Stimulated activated effector memory CD8-positive, alpha-beta T cell treated with anti-CD3 and anti-CD28 coated beads, Interleukin-12 subunit alpha, Interleukin-12 subunit beta, amount 100 ng/mL, for 72 hours (primary cell): ENCODE measurements around the gene NFIA.

ENCODE experiments used
- ATAC-seq: fragments of 150-1000 bp; cut with Tn5 transposase; 2 replicates; pipeline ENCODE4 v1.10.0; 2021
- DNase-seq, 2 donors: peaks; one replicate each; pipeline ENCODE4 v3.0.0; 2021 to 2022; ENCODE audit warnings: low spot score in 2 of 2
- H3K27ac Mint-ChIP-seq: one replicate; pipeline ENCODE4 v1.8.0; 2022; ENCODE audit warnings: mild to moderate bottlenecking, mixed read lengths
- H3K36me3 Mint-ChIP-seq: one replicate; pipeline ENCODE4 v1.8.0; 2022; ENCODE audit warnings: mild to moderate bottlenecking, mixed read lengths
- H3K4me1 Mint-ChIP-seq: one replicate; pipeline ENCODE4 v1.8.0; 2022; ENCODE audit warnings: mixed read lengths
- H3K4me3 Mint-ChIP-seq: one replicate; pipeline ENCODE4 v1.8.0; 2022; ENCODE audit warnings: mild to moderate bottlenecking, mixed read lengths
- H3K9me3 Mint-ChIP-seq: one replicate; pipeline ENCODE4 v1.8.0; 2022; ENCODE audit warnings: mixed read lengths

The NFIA gene

DNA sequence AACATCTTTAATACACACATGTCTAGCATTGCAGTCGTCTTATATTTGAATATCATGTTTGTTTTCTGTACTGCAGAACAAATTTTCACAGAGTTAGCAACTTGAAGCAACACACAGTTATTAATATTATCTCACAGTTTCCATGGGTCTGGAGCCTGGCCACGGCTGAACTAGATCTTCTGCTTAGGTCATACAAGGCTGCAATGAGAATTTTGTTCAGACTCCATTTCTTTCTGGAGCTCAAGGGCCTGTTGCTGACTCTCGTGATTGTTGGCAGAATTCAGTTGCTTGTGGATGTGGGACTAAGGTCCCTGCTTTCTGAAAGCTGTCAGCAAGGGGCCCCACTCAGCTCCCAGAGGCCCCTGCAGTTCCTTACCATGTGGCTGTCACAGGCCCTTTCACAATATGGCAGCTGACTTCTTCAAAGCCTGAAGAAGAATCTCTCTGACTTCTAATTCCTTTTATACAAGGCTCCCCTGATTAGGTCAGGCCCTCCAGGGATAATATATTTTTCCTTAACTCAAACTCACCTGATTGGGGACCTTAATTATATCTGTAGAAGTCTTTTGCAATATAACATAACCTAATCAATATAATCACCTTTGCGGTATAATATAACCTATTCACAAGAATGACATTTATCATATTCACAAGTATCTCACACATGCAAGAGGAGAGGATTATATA lies 296.3 kb downstream of the NFIA start:
- no peaks in the 10 kb centered on the region for H3K4me1 Mint-ChIP-seq
- H3K4me3 Mint-ChIP-seq, result no peak overlapping the region
- DNase-seq, result no peak
- no peaks in the 10 kb centered on the region for H3K36me3 Mint-ChIP-seq
- no peak overlapping the region for H3K27ac Mint-ChIP-seq
- H3K9me3 Mint-ChIP-seq, result no peaks in the 10 kb centered on the region
- ATAC-seq, result no peak

DNA sequence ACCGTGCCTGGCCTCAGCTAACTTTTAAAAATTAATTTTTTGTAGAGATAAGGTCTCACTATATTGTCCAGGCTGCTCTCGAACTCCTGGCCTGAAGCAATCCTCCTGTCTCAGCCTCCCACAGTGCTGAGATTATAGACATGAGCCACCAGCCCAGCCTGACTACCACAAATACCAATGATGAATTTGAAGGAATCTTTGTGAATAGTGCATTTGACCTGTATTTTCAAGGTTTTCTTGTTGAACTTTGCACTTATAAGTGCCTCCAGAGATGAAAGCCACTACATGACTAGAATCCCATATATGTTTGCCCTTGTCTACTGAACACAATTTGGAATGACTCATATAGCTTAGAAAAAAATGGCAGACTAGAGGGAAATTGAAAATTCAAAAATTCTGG lies 297.3 kb downstream of the NFIA start:
- Mint-ChIP-seq H3K4me3 (no peak overlapping the region), H3K4me1 (no peaks in the 10 kb centered on the region), H3K36me3 (no peaks in the 10 kb centered on the region), H3K9me3 (no peaks in the 10 kb centered on the region), H3K27ac (no peak overlapping the region)
- no peak for DNase-seq
- no peak for ATAC-seq

DNA sequence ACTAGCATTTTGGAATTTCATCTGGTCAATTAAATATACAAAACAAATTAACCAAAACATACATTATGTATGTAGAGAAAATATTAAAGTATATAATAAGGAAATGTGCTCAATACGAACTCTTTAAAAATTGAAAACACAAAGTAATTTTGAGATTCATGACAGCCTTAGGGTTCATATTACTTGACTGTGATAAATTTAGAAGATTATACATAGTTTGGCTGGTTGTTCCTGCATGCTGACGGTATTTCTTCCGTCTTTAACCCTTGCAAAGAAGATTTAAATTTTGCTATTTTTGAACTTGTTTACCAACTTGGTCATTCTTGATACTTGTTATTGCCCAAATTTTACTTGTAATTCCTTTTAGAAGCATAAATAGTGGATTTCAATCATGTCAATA lies 298.2 kb downstream of the NFIA start:
- DNase-seq, result no peak
- no peaks in the 10 kb centered on the region for H3K9me3 Mint-ChIP-seq
- no peak overlapping the region for H3K27ac Mint-ChIP-seq
- H3K4me3 Mint-ChIP-seq, result no peak overlapping the region
- no peak for ATAC-seq
- no peaks in the 10 kb centered on the region for H3K4me1 Mint-ChIP-seq
- H3K36me3 Mint-ChIP-seq, result no peaks in the 10 kb centered on the region

DNA sequence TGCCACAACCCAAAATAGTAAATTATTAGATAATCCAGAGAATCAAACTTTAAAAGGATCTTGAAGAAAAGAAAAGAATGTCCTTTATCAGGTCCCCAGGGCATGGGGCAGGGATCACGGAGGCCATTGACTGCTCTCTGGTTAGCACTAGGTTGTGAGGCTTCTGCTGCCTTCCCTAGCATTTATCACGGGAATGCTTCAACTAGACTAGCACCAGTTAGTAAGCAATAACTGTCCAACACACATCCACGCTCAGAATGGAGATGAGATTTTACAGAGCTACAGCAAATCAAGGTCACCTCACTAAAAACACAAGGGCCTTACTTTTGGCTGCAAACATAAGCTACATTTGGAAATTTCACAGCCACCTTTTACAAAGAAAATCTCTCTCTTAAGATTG lies 304.0 kb downstream of the NFIA start:
- no peak overlapping the region for H3K4me3 Mint-ChIP-seq
- H3K27ac Mint-ChIP-seq, result peak overlapping the region; percentile 0
- ATAC-seq (no peak), DNase-seq (no peak)
- H3K4me1 Mint-ChIP-seq, result peaks cover 17% of the 10 kb centered on the region
- H3K36me3 Mint-ChIP-seq, result no peaks in the 10 kb centered on the region
- no peaks in the 10 kb centered on the region for H3K9me3 Mint-ChIP-seq

DNA sequence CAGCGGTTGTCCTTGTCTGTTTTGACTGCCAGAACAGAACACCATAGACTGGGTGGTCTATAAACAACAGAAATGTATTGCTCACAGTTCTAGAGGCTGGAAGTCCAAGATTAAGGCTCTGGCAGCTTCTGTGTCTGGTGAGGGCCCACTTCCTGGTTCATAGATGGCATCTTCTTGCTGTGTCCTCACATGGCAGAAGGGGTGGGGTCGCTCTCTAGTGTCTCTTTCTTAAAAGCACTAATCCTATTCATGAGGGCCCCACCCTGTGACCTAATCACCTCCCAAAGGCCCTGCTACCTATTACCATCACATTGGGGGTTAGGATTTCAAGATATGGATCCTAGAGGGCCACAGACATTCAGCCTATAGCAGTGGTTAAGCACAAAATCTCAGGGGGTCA lies 304.4 kb downstream of the NFIA start:
- DNase-seq (no peak), ATAC-seq (no peak)
- Mint-ChIP-seq H3K4me3 (peak overlapping the region; percentile 21), H3K9me3 (no peaks in the 10 kb centered on the region), H3K27ac (peak overlapping the region; percentile 0), H3K4me1 (peaks cover 17% of the 10 kb centered on the region), H3K36me3 (no peaks in the 10 kb centered on the region)

DNA sequence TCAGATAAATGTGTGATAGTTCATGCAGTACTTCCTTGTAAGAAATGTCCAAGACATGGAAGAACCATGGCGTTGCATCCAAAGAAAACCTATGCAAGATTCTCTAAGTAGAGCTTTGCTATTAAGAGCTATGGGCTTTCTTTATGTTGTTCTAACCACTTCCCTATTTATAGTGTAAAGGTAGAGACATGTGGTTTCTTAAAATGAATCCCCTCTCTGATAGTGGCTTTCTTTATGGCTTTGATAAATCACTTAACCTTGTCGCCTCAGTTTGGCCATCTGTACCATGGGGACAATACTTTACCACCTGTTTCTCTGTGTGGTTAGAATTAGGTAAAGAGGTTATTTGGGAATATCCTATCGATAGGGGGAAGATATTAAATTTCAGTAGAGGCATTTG lies 305.5 kb downstream of the NFIA start:
- Mint-ChIP-seq H3K27ac (peak overlapping the region; percentile 0), H3K9me3 (no peaks in the 10 kb centered on the region), H3K4me3 (peak overlapping the region; percentile 21), H3K4me1 (peaks cover 17% of the 10 kb centered on the region), H3K36me3 (no peaks in the 10 kb centered on the region)
- ATAC-seq, result peak; percentile 87
- no peak for DNase-seq

DNA sequence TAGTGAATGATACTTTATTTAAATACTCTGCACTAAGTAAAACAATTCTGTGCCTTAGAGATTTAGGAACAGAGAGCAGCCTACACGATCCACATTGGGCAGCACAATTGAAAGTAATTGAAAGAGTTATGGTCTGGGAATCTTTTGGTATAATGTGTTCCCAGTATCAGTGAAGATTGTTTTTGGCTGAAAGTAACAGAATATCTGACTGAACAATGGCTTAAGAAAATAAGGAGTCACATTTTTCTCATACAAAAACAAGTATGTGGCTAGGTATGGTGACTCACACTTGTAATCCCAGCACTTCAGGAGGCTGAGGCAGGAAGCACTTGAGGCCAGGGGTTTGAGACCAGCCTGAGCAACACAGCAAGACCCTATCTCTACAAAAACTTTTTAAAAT lies 306.2 kb downstream of the NFIA start:
- Mint-ChIP-seq H3K4me3 (no peak overlapping the region), H3K9me3 (no peaks in the 10 kb centered on the region), H3K27ac (no peak overlapping the region), H3K4me1 (peaks cover 17% of the 10 kb centered on the region), H3K36me3 (no peaks in the 10 kb centered on the region)
- DNase-seq, result no peak
- no peak for ATAC-seq

DNA sequence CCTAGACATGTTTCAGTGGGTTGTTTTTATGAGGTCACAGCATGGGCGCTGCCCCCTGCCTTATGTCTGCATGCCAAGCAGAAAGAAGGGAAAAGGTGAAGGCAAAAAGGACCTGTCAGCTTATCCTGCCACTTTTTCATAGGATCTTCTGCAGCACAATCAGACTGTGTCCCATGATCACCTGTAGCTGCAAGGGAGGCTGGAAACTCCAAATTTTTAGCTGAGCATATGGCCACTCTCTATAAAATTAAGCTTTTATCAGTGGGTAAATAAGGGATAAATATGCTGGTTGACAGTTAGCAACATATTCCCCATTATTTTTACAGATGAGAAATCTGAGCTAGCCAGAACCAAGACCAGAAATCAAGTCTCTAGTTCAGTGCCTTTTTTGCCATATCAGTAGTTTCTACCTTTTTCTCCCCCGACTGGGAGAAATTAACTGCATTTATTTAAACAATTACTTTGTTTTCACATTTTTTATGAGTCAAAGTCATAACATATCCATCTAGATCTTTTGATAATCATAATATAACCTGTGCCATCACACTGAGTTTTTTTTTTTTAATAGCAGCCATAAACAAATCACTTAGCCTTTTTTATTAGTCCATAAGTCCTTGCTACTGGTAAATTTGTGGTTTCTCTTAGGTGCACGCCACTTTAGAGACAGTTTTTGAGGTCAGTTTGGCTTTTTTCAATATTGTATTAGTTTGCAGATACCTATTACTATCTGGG lies 307.0 kb downstream of the NFIA start:
- H3K36me3 Mint-ChIP-seq, result no peaks in the 10 kb centered on the region
- peaks cover 17% of the 10 kb centered on the region for H3K4me1 Mint-ChIP-seq
- ATAC-seq (no peak), DNase-seq (no peak)
- H3K27ac Mint-ChIP-seq, result no peak overlapping the region
- no peak overlapping the region for H3K4me3 Mint-ChIP-seq
- no peaks in the 10 kb centered on the region for H3K9me3 Mint-ChIP-seq

DNA sequence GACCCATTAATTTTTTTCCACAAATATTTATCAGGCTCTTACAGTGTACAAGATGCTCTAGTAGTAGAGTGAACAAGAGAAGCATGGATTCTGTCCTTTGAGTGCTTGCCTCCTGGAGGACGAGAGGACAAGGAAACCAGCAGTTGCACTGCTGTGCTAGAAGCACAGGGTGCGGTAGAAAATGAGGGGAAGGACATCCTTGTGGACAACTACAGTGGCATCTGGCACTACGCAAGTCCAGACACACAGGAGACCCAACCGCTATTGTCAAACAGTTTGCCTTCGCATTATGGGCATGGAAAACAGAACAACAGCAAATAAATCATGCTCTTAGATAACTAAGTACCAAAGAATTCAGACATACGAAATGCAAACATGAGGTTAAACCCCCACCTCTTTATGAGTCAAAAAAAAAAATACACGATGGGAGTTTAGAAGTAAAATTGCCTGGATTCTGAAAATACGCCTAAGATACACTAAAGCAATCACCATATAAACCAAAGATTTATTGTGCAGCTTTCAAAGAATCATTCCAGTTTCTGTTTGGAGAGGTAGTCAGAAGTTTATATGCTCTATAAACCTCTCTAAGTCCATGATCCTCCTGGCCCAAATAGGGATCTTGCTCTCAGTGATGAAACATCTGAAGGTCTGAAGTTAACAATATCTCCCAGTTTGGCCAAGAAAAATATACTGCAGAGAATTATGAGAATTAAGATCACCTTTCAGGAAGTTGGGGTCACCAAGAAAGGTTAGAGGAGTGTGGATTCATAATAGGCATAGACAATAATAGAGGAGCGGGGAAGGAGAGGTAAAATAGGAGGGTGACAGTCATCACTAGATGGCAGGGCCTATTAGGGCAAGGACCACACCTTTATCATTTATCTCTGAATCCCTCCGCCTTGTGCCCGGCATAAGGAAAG lies 307.8 kb downstream of the NFIA start:
- Mint-ChIP-seq H3K4me1 (peaks cover 17% of the 10 kb centered on the region), H3K4me3 (no peak overlapping the region), H3K9me3 (no peaks in the 10 kb centered on the region), H3K36me3 (no peaks in the 10 kb centered on the region), H3K27ac (no peak overlapping the region)
- DNase-seq (no peak), ATAC-seq (no peak)

DNA sequence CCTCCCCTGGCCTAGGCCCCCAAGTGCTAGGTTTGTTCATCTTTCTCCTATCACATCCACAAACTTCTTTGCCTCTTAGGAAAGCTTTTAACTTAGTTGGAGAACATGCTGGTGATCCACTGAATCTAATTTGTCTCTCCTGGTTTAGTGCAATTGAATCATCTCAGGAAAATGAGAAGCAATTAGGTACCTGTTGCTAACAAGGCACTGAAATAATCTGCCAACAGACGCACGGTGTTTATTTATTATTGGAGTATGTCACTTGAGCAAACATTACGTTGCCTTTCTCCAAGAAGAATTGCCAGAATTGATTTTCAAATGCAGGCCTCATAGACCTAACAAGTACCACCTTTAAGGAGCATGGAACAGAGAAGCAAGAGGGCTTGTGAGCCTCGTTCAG lies 309.4 kb downstream of the NFIA start:
- no peak for DNase-seq
- H3K36me3 Mint-ChIP-seq, result no peaks in the 10 kb centered on the region
- ATAC-seq, result no peak

DNA sequence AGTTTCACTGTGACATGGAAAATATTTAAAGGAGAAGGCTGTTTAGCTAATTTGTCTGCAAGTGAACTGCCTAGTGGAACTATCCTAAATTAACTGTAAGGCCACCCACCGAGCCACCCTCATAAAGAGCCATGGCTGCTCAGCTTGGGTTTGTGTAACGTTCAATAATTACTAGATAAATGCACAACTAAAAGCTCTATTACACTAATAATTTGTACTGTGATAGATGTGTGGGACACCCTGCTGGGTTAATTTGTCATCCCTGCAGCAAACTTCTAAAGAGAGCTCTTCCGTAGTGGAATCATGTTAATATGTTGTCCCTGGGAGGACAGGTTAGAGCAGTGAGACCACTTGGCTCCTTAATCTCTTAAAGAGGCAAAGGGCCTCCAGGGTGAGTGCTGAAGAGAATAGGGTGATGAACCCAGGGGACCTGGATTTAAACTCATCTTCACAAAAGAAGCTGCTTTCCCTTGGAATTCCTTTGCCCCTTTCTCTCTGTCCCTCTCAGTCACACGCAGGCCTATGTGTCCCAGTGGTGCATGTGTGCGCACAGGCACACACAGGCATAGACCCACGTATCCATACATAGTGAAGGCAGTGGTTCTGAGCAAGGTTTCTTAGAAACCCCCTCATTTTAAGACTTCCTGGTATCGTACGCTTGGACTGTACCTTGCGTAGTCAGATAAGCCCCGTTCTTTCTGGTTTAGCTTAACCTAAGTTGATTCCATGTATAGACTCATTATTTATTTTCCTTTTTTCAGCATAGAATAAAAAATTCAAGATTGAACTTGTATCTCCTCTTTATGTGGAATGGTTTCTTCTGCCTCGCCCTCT lies 310.3 kb downstream of the NFIA start:
- ATAC-seq, result no peak
- no peak overlapping the region for H3K27ac Mint-ChIP-seq
- H3K4me1 Mint-ChIP-seq, result peaks cover 11% of the 10 kb centered on the region

More for the DNA sequence above, 309.4 kb downstream of the NFIA start:
- H3K27ac Mint-ChIP-seq, result no peak overlapping the region
- H3K9me3 Mint-ChIP-seq, result no peaks in the 10 kb centered on the region
- H3K4me3 Mint-ChIP-seq, result no peak overlapping the region
- peaks cover 17% of the 10 kb centered on the region for H3K4me1 Mint-ChIP-seq

DNA sequence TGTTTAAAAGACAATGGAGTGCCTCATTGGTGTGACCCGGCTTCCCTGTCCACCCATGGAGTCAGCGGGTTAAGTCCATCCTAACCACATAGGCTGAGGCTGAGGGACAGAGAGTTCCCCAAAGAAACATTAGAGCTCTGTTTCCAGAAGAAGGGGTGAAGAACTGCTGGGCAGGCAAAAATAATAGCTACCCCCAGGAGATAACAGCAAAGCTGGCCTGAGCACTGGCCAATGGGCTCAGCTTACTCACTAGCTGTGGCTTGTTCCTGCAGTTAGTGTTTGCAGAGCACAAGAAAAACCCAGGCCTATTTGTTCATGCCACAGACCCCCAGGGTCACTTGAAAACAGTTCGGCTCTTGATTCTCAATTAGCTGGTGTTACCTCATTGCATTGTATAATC lies 311.2 kb downstream of the NFIA start:
- ATAC-seq (no peak), DNase-seq (no peak)
- no peak overlapping the region for H3K4me3 Mint-ChIP-seq
- no peak overlapping the region for H3K27ac Mint-ChIP-seq
- H3K4me1 Mint-ChIP-seq, result peaks cover 1% of the 10 kb centered on the region
- no peaks in the 10 kb centered on the region for H3K36me3 Mint-ChIP-seq
- H3K9me3 Mint-ChIP-seq, result no peaks in the 10 kb centered on the region

More for the DNA sequence above, 310.3 kb downstream of the NFIA start:
- Mint-ChIP-seq H3K9me3 (no peaks in the 10 kb centered on the region), H3K36me3 (no peaks in the 10 kb centered on the region), H3K4me3 (no peak overlapping the region)
- no peak for DNase-seq

DNA sequence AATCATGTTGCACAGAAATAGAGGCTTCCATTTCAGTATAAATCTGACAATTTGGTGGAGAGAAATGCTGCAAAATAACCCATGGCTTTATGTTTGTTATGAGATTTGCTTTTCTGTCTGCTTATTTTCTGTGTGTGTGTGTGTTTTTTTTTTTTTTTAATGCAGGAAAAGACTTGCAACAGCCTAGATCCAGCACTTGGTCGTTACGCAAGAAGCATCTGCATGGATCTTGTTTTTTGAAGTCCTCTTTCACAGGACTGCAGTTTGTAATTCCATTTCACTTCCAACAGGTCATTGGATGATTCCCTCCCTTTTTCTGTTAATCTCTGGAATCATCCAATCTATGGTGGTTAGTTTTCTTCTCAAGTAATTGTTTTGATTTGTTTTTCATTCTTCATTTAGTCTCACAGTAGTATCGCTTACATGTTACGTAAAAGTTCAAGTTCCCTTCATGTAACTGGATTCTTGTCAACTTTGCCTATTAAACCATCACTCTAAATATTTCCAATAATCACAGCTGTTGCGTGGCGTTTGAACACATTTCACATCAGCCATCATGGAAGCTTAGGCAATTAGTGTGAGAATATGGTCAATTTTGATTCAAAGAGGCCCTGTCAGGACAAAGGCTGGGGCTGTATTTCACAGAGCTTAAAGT lies 312.9 kb downstream of the NFIA start:
- Mint-ChIP-seq H3K4me1 (no peaks in the 10 kb centered on the region), H3K4me3 (no peak overlapping the region), H3K36me3 (no peaks in the 10 kb centered on the region), H3K9me3 (no peaks in the 10 kb centered on the region), H3K27ac (no peak overlapping the region)
- ATAC-seq (no peak), DNase-seq (no peak)

DNA sequence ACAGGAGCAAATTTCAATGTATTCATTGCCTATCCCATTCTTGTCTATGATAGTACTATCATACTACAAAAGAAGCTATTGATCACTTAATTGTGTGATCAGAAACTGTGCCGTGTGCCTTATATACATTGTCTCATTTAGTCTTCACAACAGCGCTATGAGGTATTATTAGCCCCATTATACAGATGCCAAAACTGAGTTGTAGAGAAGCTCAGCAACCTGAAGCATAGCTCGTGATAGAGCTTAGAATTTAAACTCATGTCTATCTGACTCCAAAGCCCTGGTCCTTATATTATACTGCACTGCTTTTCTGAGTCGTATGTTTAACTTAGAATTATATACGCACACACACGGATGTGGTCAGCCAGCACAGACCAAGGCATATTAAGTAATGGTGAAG lies 315.1 kb downstream of the NFIA start:
- no peaks in the 10 kb centered on the region for H3K36me3 Mint-ChIP-seq
- no peaks in the 10 kb centered on the region for H3K4me1 Mint-ChIP-seq
- H3K4me3 Mint-ChIP-seq, result no peak overlapping the region
- H3K9me3 Mint-ChIP-seq, result no peaks in the 10 kb centered on the region
- no peak overlapping the region for H3K27ac Mint-ChIP-seq
- DNase-seq (no peak), ATAC-seq (no peak)
